ENCODE data around the gene DLGAP1. TPM values are rescaled to one million over a fixed set of nuclear protein-coding genes. Genes with fewer than 3 reads are reported as not detected.

The DLGAP1 gene
- total and polyA plus RNA-seq, 4 donors, result 0.06 to 1.2 (median 0.17) TPM; not detected in 1

DNA sequence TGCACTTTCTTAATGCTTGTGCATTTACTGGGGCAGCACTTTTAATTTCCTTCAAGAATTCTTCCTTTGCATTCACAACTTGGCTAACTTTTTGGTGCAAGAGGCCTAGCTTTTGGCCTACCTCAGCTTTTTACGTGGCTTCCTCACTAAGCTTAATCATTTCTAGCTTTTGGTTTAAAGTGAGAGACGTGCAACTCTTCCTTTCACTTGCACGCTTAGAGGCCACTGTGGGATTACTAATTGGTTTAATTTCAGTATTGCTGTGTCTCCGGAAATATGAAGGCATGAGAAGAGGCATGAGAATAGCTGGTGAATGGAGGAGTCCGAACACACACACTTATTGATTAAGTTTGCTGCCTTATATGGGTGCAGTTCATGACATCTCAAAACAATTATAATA, 354.1 kb downstream of the DLGAP1 start:
- Histone ChIP-seq H3K27me3 (ENCODE audit: control insufficient read depth in 4 of 4, insufficient read depth in 4 of 4, low read length in 3 of 4) (no peaks in the 10 kb centered on the region), H3K36me3 (ENCODE audit: control insufficient read depth in 4 of 4, insufficient read depth in 3 of 4, low read depth in 1 of 4, low read length in 3 of 4) (no peaks in the 10 kb centered on the region), H3K4me3 (ENCODE audit: low read depth in 1 of 3, low read length in 3 of 3) (no peak overlapping the region), H3K9me3 (ENCODE audit: control insufficient read depth in 4 of 4, low read length in 3 of 4) (no peaks in the 10 kb centered on the region), H3K9ac (ENCODE audit: low read depth in 1 of 2, low read length in 2 of 2) (no peak overlapping the region), H3K27ac (ENCODE audit: low read depth in 1 of 2, low read length in 2 of 2) (no peak overlapping the region), H3K4me1 (ENCODE audit: control insufficient read depth in 4 of 4, insufficient read depth in 4 of 4, low read length in 3 of 4) (no peaks in the 10 kb centered on the region)
- WGBS, result 90% methylated on average over 5 of the region's 5 CpGs
- TF ChIP-seq RXRA (IDR thresholded peaks at IDR 0.05), result no peak
- TF ChIP-seq HNF4G (IDR thresholded peaks at IDR 0.05), result no peak
- no peak for TF ChIP-seq FOXA1 (IDR thresholded peaks at IDR 0.05)
- no peak for TF ChIP-seq TAF1 (conservative IDR thresholded peaks at IDR 0.05)
- TF ChIP-seq, protein P1, sequence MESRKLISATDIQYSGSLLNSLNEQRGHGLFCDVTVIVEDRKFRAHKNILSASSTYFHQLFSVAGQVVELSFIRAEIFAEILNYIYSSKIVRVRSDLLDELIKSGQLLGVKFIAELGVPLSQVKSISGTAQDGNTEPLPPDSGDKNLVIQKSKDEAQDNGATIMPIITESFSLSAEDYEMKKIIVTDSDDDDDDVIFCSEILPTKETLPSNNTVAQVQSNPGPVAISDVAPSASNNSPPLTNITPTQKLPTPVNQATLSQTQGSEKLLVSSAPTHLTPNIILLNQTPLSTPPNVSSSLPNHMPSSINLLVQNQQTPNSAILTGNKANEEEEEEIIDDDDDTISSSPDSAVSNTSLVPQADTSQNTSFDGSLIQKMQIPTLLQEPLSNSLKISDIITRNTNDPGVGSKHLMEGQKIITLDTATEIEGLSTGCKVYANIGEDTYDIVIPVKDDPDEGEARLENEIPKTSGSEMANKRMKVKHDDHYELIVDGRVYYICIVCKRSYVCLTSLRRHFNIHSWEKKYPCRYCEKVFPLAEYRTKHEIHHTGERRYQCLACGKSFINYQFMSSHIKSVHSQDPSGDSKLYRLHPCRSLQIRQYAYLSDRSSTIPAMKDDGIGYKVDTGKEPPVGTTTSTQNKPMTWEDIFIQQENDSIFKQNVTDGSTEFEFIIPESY (IDR thresholded peaks at IDR 0.05), result no peak
- TF ChIP-seq, protein P2, sequence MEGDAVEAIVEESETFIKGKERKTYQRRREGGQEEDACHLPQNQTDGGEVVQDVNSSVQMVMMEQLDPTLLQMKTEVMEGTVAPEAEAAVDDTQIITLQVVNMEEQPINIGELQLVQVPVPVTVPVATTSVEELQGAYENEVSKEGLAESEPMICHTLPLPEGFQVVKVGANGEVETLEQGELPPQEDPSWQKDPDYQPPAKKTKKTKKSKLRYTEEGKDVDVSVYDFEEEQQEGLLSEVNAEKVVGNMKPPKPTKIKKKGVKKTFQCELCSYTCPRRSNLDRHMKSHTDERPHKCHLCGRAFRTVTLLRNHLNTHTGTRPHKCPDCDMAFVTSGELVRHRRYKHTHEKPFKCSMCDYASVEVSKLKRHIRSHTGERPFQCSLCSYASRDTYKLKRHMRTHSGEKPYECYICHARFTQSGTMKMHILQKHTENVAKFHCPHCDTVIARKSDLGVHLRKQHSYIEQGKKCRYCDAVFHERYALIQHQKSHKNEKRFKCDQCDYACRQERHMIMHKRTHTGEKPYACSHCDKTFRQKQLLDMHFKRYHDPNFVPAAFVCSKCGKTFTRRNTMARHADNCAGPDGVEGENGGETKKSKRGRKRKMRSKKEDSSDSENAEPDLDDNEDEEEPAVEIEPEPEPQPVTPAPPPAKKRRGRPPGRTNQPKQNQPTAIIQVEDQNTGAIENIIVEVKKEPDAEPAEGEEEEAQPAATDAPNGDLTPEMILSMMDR (IDR thresholded peaks at IDR 0.05; ENCODE audit: low read depth, low read length, missing input control), result no peak
- TF ChIP-seq NR2F2 (IDR thresholded peaks at IDR 0.05), result no peak
- no peak for TF ChIP-seq SP1 (IDR thresholded peaks at IDR 0.05)
- TF ChIP-seq FOXA2 (IDR thresholded peaks at IDR 0.05), result no peak
- no peak for TF ChIP-seq JUND (IDR thresholded peaks at IDR 0.05)
- TF ChIP-seq, protein P3, sequence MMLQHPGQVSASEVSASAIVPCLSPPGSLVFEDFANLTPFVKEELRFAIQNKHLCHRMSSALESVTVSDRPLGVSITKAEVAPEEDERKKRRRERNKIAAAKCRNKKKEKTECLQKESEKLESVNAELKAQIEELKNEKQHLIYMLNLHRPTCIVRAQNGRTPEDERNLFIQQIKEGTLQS (IDR thresholded peaks at IDR 0.05), result no peak
- TF ChIP-seq EGR1 (IDR thresholded peaks at IDR 0.05; ENCODE audit: low read depth in 2 of 2), result no peak
- TF ChIP-seq GABPA (IDR thresholded peaks at IDR 0.05 in 1 of 2, conservative IDR thresholded peaks at IDR 0.05 in 1 of 2), result no peak
- no peak for TF ChIP-seq YY1 (IDR thresholded peaks at IDR 0.05)
- no peak for DNase-seq (ENCODE audit: low spot score)

DNA sequence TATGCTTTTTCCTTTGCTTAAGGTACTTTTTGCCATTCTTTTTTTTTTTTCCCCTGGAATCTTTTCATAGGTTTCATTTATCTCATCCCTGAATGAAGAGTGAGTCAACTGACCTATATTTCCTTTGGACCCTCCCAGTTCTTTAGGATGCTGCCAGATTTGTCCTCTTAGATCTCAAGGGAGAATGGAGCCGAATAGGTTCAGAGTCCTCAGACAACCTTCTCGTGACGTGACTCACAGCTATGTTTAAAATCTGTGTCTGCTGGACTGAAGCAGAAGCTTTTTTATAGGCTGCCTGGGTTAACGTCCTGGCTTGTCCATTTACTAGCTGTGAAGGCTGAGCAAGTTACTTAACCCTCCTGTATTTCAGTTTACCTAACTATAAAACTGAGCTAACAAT, 358.6 kb downstream of the DLGAP1 start:
- H3K27me3 ChIP-seq (ENCODE audit: control insufficient read depth in 4 of 4, insufficient read depth in 4 of 4, low read length in 3 of 4), result peaks cover 0 to 4% (median 0%) of the 10 kb centered on the region in 4 donors
- H3K4me1 ChIP-seq (ENCODE audit: control insufficient read depth in 4 of 4, insufficient read depth in 4 of 4, low read length in 3 of 4), result no peaks in the 10 kb centered on the region
- no peak overlapping the region for H3K4me3 ChIP-seq (ENCODE audit: low read depth in 1 of 3, low read length in 3 of 3)
- H3K9ac ChIP-seq (ENCODE audit: low read depth in 1 of 2, low read length in 2 of 2), result no peak overlapping the region
- H3K36me3 ChIP-seq (ENCODE audit: control insufficient read depth in 4 of 4, insufficient read depth in 3 of 4, low read depth in 1 of 4, low read length in 3 of 4), result no peaks in the 10 kb centered on the region
- WGBS, result 75% methylated on average over 4 of the region's 4 CpGs
- DNase-seq (ENCODE audit: low spot score), result no peak
- H3K9me3 ChIP-seq (ENCODE audit: control insufficient read depth in 4 of 4, low read length in 3 of 4), result no peaks in the 10 kb centered on the region
- no peak overlapping the region for H3K27ac ChIP-seq (ENCODE audit: low read depth in 1 of 2, low read length in 2 of 2)
- TF ChIP-seq YY1 (IDR thresholded peaks at IDR 0.05), result no peak
- no peak for TF ChIP-seq RAD21 (IDR thresholded peaks at IDR 0.05)
- TF ChIP-seq, protein P1 (IDR thresholded peaks at IDR 0.05), result no peak
- TF ChIP-seq SP1 (IDR thresholded peaks at IDR 0.05), result no peak
- TF ChIP-seq, protein P4, sequence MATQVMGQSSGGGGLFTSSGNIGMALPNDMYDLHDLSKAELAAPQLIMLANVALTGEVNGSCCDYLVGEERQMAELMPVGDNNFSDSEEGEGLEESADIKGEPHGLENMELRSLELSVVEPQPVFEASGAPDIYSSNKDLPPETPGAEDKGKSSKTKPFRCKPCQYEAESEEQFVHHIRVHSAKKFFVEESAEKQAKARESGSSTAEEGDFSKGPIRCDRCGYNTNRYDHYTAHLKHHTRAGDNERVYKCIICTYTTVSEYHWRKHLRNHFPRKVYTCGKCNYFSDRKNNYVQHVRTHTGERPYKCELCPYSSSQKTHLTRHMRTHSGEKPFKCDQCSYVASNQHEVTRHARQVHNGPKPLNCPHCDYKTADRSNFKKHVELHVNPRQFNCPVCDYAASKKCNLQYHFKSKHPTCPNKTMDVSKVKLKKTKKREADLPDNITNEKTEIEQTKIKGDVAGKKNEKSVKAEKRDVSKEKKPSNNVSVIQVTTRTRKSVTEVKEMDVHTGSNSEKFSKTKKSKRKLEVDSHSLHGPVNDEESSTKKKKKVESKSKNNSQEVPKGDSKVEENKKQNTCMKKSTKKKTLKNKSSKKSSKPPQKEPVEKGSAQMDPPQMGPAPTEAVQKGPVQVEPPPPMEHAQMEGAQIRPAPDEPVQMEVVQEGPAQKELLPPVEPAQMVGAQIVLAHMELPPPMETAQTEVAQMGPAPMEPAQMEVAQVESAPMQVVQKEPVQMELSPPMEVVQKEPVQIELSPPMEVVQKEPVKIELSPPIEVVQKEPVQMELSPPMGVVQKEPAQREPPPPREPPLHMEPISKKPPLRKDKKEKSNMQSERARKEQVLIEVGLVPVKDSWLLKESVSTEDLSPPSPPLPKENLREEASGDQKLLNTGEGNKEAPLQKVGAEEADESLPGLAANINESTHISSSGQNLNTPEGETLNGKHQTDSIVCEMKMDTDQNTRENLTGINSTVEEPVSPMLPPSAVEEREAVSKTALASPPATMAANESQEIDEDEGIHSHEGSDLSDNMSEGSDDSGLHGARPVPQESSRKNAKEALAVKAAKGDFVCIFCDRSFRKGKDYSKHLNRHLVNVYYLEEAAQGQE (IDR thresholded peaks at IDR 0.05), result no peak
- TF ChIP-seq EGR1 (IDR thresholded peaks at IDR 0.05; ENCODE audit: low read depth in 2 of 2), result no peak
- TF ChIP-seq, protein P3 (IDR thresholded peaks at IDR 0.05), result no peak
- no peak for TF ChIP-seq TAF1 (conservative IDR thresholded peaks at IDR 0.05)
- TF ChIP-seq RXRA (IDR thresholded peaks at IDR 0.05), result no peak

All from liver (tissue), 9 donors.